SK-N-SH treated with all-trans-retinoic acid at 6 μM for 48 hours (cell line): ENCODE measurements around the gene ALDH1A2.

ENCODE experiments used
- ATAC-seq: fragments of 200-7000 bp; cut with Tn5 transposase; 3 replicates; pipeline ENCODE4 v1.9.1; 2020; ENCODE audit warnings: mild to moderate bottlenecking, moderate library complexity
- ARNTL ChIP-seq: fragments of 450-650 bp; formaldehyde crosslinking; IDR thresholded peaks from 2 replicates; pipeline ENCODE4 v1.5.0; 2020; ENCODE audit warnings: low read depth, mild to moderate bottlenecking, moderate library complexity, borderline replicate concordance
- CREB5 ChIP-seq: fragments of 250-450 bp; sonication (Bioruptor Pico); IDR thresholded peaks from 2 replicates; pipeline ENCODE4 v1.5.1; 2020; ENCODE audit warnings: low read depth, mild to moderate bottlenecking, moderate library complexity
- CSDC2 ChIP-seq: fragments of 250-450 bp; sonication (Bioruptor Pico); IDR thresholded peaks from 2 replicates; pipeline ENCODE4 v1.5.0; 2020; ENCODE audit warnings: mild to moderate bottlenecking, moderate library complexity
- ESRRG ChIP-seq: fragments of 250-450 bp; sonication (Bioruptor Pico); IDR thresholded peaks from 2 replicates; pipeline ENCODE4 v1.6.1; 2021; ENCODE audit warnings: mild to moderate bottlenecking
- ISL1 ChIP-seq: fragments of 250-450 bp; sonication (Bioruptor Pico); IDR thresholded peaks from 2 replicates; pipeline ENCODE4 v2.1.2; 2022; ENCODE audit warnings: mild to moderate bottlenecking, moderate library complexity
- OSR1 ChIP-seq: fragments of 250-450 bp; sonication (Bioruptor Pico); IDR thresholded peaks from 2 replicates; pipeline ENCODE4 v1.8.0; 2022; ENCODE audit warnings: moderate library complexity, mild to moderate bottlenecking, inconsistent platforms
- PPARA ChIP-seq: fragments of 250-450 bp; sonication (Bioruptor Pico); IDR thresholded peaks from 2 replicates; pipeline ENCODE4 v1.5.0; 2020; ENCODE audit warnings: mild to moderate bottlenecking, borderline replicate concordance
- RARB ChIP-seq: fragments of 250-450 bp; sonication (Bioruptor Pico); IDR thresholded peaks from 2 replicates; pipeline ENCODE4 v1.8.0; 2021; ENCODE audit warnings: mild to moderate bottlenecking, moderate library complexity
- SNAI2 ChIP-seq: fragments of 250-450 bp; sonication (Bioruptor Pico); IDR thresholded peaks from 2 replicates; pipeline ENCODE4 v1.5.0; 2020; ENCODE audit warnings: mild to moderate bottlenecking, moderate library complexity
- TCF4 ChIP-seq: fragments of 250-450 bp; sonication (Bioruptor Pico); IDR thresholded peaks from 2 replicates; pipeline ENCODE4 v1.8.0; 2021; ENCODE audit warnings: mild to moderate bottlenecking, moderate library complexity, borderline replicate concordance
- TOX ChIP-seq: fragments of 250-450 bp; sonication (Bioruptor Pico); IDR thresholded peaks from 2 replicates; pipeline ENCODE4 v1.8.0; 2021; ENCODE audit warnings: mild to moderate bottlenecking, moderate library complexity, borderline replicate concordance
- ZC3H10 ChIP-seq: fragments of 250-450 bp; sonication (Bioruptor Pico); IDR thresholded peaks from 2 replicates; pipeline ENCODE4 v1.5.1; 2021; ENCODE audit warnings: mild to moderate bottlenecking, moderate library complexity
- ZFP3 ChIP-seq: fragments of 250-450 bp; sonication (Bioruptor Pico); IDR thresholded peaks from 2 replicates; pipeline ENCODE4 v1.5.0; 2020; ENCODE audit warnings: mild to moderate bottlenecking, moderate library complexity
- ZNF565 ChIP-seq: fragments of 450-650 bp; formaldehyde crosslinking; conservative IDR thresholded peaks from 2 replicates; pipeline ENCODE4 v1.5.0; 2020; ENCODE audit warnings: low read depth, mild to moderate bottlenecking, moderate library complexity
- ZNF70 ChIP-seq: fragments of 450-650 bp; formaldehyde crosslinking; IDR thresholded peaks from 2 replicates; pipeline ENCODE4 v1.5.0; 2020; ENCODE audit warnings: mild to moderate bottlenecking, moderate library complexity
- ZNF8 ChIP-seq: fragments of 450-650 bp; formaldehyde crosslinking; IDR thresholded peaks from 2 replicates; pipeline ENCODE4 v1.5.0; 2020; ENCODE audit warnings: mild to moderate bottlenecking, moderate library complexity
- TF ChIP-seq, protein P1 (sequence below): fragments of 250-450 bp; sonication (Bioruptor Pico); IDR thresholded peaks from 2 replicates; pipeline ENCODE4 v1.5.1; 2021; ENCODE audit warnings: mild to moderate bottlenecking, moderate library complexity
- TF ChIP-seq, protein P2 (sequence below): fragments of 250-450 bp; sonication (Bioruptor Pico); IDR thresholded peaks from 2 replicates; pipeline ENCODE4 v1.8.0; 2021; ENCODE audit warnings: low read depth, mild to moderate bottlenecking, moderate library complexity, borderline replicate concordance
- TF ChIP-seq, protein P3 (sequence below): fragments of 250-450 bp; sonication (Bioruptor Pico); IDR thresholded peaks from 2 replicates; pipeline ENCODE4 v1.8.0; 2020; ENCODE audit warnings: mild to moderate bottlenecking, moderate library complexity, borderline replicate concordance

ALDH1A2 gene

DNA sequence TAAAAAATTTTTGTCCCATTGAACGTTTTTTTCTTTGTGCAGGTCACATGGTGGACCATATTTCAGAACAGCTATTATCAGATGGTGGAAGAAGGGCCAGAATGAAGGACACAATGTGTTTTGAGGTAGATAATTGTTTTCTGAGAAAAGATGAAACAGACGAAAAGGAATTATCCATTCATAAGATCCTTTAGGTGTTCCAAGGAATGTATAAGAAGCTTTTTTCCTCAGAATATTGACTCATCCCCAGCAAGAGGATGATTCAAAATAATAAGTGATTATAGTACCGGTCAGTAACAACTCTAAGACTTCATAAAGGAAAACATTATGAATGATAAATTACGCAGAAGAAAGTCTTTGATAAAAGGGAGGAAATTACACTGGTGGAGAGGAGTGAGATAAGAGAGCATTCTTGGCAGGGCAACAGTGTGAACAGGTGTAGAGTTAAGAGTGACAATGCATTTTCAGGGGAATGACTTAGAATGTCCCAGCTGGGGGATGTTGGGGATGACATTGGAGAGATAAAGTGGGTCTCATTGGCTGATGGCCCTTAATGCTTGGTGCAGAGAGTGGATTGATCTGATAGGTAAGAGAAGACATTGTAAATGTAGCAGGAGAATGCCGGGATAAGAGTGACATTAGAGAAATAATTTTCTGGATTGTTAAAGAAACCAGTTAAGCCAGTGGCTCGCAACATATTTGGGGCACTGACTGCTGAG lies 45.6 kb upstream of the ALDH1A2 start:
- TF ChIP-seq TCF4 = no peak
- TF ChIP-seq ZNF565 (CRISPR knock-in tag) = no peak
- TF ChIP-seq ZNF8 = no peak
- no peak for TF ChIP-seq ESRRG
- TF ChIP-seq, protein P1, sequence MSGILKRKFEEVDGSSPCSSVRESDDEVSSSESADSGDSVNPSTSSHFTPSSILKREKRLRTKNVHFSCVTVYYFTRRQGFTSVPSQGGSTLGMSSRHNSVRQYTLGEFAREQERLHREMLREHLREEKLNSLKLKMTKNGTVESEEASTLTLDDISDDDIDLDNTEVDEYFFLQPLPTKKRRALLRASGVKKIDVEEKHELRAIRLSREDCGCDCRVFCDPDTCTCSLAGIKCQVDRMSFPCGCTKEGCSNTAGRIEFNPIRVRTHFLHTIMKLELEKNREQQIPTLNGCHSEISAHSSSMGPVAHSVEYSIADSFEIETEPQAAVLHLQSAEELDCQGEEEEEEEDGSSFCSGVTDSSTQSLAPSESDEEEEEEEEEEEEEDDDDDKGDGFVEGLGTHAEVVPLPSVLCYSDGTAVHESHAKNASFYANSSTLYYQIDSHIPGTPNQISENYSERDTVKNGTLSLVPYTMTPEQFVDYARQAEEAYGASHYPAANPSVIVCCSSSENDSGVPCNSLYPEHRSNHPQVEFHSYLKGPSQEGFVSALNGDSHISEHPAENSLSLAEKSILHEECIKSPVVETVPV (CRISPR knock-in tag) = no peak
- no peak for TF ChIP-seq TOX
- TF ChIP-seq ISL1 (CRISPR knock-in tag) = no peak
- TF ChIP-seq, protein P2, sequence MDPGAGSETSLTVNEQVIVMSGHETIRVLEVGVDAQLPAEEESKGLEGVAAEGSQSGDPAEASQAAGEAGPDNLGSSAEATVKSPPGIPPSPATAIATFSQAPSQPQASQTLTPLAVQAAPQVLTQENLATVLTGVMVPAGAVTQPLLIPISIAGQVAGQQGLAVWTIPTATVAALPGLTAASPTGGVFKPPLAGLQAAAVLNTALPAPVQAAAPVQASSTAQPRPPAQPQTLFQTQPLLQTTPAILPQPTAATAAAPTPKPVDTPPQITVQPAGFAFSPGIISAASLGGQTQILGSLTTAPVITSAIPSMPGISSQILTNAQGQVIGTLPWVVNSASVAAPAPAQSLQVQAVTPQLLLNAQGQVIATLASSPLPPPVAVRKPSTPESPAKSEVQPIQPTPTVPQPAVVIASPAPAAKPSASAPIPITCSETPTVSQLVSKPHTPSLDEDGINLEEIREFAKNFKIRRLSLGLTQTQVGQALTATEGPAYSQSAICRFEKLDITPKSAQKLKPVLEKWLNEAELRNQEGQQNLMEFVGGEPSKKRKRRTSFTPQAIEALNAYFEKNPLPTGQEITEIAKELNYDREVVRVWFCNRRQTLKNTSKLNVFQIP (CRISPR knock-in tag) = no peak
- TF ChIP-seq ARNTL (CRISPR knock-in tag) = no peak
- TF ChIP-seq, protein P3, sequence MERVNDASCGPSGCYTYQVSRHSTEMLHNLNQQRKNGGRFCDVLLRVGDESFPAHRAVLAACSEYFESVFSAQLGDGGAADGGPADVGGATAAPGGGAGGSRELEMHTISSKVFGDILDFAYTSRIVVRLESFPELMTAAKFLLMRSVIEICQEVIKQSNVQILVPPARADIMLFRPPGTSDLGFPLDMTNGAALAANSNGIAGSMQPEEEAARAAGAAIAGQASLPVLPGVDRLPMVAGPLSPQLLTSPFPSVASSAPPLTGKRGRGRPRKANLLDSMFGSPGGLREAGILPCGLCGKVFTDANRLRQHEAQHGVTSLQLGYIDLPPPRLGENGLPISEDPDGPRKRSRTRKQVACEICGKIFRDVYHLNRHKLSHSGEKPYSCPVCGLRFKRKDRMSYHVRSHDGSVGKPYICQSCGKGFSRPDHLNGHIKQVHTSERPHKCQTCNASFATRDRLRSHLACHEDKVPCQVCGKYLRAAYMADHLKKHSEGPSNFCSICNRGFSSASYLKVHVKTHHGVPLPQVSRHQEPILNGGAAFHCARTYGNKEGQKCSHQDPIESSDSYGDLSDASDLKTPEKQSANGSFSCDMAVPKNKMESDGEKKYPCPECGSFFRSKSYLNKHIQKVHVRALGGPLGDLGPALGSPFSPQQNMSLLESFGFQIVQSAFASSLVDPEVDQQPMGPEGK (CRISPR knock-in tag) = no peak
- no peak for TF ChIP-seq CSDC2 (CRISPR knock-in tag)
- TF ChIP-seq ZNF70 (CRISPR knock-in tag) = no peak
- no peak for TF ChIP-seq PPARA (CRISPR knock-in tag)
- TF ChIP-seq OSR1 (CRISPR knock-in tag) = no peak
- no peak for TF ChIP-seq CREB5 (CRISPR knock-in tag)
- no peak for ATAC-seq

DNA sequence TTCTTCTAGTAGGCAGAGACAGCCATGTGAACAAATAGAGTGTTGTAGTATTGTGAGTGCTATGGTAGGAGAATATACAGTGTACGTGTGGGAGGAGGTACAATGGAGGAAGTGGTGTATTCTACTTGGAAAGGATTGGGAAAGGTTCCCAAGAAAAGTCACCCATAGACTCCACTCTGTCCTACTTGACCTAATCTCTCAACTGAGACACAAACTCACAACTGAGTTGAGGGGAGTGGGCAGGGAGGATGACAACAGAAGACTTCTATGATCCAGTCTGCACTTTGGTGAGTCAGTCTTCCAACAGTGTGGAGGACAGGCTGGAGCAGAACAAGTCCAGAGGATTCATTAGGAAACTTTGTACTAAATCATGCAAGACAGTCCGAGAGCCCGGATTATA lies 43.9 kb upstream of the ALDH1A2 start:
- no peak for ATAC-seq
- TF ChIP-seq ARNTL (CRISPR knock-in tag) (no peak), RARB (CRISPR knock-in tag) (no peak)
- TF ChIP-seq, protein P2 (CRISPR knock-in tag) = no peak

DNA sequence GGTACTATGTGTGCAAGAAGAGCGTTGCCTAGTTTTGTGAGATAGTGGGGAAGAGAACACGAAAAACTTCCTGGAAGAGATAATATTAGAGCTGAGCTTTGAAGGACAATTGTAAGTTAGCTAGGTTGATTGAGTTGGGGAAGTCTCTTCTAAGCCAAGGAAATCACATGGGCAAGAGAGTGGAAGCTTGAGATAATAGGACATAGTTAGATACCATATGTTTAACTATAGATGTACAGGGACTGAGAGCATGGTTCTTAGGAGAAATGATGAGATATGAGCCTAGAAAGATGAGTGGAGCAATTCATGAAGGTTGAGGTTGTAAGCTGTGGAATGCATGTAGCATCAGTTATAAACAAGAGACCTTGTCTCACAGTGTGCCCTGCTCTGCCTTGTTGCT lies 42.6 kb upstream of the ALDH1A2 start:
- ATAC-seq = no peak
- TF ChIP-seq TOX (no peak), CSDC2 (CRISPR knock-in tag) (no peak), ESRRG (no peak), SNAI2 (CRISPR knock-in tag) (no peak), TCF4 (no peak), OSR1 (CRISPR knock-in tag) (no peak), ZFP3 (CRISPR knock-in tag) (no peak), ZNF8 (no peak), ZC3H10 (no peak)
- TF ChIP-seq, protein P2 (CRISPR knock-in tag) = no peak
- TF ChIP-seq, all 23 proteins: peak for 0
